Lower lobe of right lung (tissue), 2 donors: Measurements from ENCODE around the gene NOL9. TPM values are rescaled to one million over a fixed set of nuclear protein-coding genes. Genes with fewer than 3 reads are reported as not detected.
A peak's percentile ranks its signal among the peaks of the same experiment; 100 is the strongest.

Source experiments
- ATAC-seq, 2 donors: fragments of 200-7000 bp; cut with Tn5 transposase; one replicate each; pipeline ENCODE4 v1.9.1; 2020 to 2022; ENCODE audit warnings: mild to moderate bottlenecking in 2 of 2, moderate library complexity in 2 of 2
- DNase-seq: peaks from one replicate; pipeline ENCODE4 v3.0.0-alpha.2; 2020
- H3K27ac ChIP-seq: fragments of 200-600 bp; one replicate; pipeline ENCODE4 v1.8.0; 2022
- H3K27me3 ChIP-seq: fragments of 200-600 bp; one replicate; pipeline ENCODE4 v1.8.0; 2022; ENCODE audit warnings: low read depth
- H3K36me3 ChIP-seq: fragments of 200-600 bp; one replicate; pipeline ENCODE4 v1.8.0; 2022; ENCODE audit warnings: mild to moderate bottlenecking
- H3K4me1 ChIP-seq: fragments of 200-600 bp; one replicate; pipeline ENCODE4 v1.8.0; 2022
- H3K4me3 ChIP-seq: fragments of 200-600 bp; one replicate; pipeline ENCODE4 v1.8.0; 2022; ENCODE audit warnings: mild to moderate bottlenecking
- H3K9me3 ChIP-seq: fragments of 200-600 bp; one replicate; pipeline ENCODE4 v1.8.0; 2022
- CTCF ChIP-seq: fragments of 200-600 bp; IDR thresholded peaks from one replicate; pipeline ENCODE4 v1.8.0; 2022; ENCODE audit warnings: antibody characterized with exemption, mild to moderate bottlenecking
- intact Hi-C: fragments of 100-400 bp; cut with DNase I; formaldehyde crosslinking; loops from one replicate; pipeline ENCODE4 v1.11.0; 2022
- total RNA-seq: library from RNA; stranded (reverse); fragmentation: NEBNext Ultra II Directional; extraction: Animal tissue kit (Norgen Biotek cat#: 25700); gene quantifications from one replicate; pipeline ENCODE4 v1.2.1, GENCODE V29; 2021
- donor health status: DM: no; HTN: yes; CAD: no; lungs with severe emphysema.

NOL9 gene
- total RNA-seq, 1 donor from 2014 or later, result 19.4 TPM

GRCh38 chr1:6588128-6588892 is 34.0 kb upstream of the NOL9 start:
- DNase-seq, result peak; percentile 76
- H3K36me3 ChIP-seq, result peaks cover 59% of the 10 kb centered on the region
- H3K27ac ChIP-seq, result no peak overlapping the region

DNA sequence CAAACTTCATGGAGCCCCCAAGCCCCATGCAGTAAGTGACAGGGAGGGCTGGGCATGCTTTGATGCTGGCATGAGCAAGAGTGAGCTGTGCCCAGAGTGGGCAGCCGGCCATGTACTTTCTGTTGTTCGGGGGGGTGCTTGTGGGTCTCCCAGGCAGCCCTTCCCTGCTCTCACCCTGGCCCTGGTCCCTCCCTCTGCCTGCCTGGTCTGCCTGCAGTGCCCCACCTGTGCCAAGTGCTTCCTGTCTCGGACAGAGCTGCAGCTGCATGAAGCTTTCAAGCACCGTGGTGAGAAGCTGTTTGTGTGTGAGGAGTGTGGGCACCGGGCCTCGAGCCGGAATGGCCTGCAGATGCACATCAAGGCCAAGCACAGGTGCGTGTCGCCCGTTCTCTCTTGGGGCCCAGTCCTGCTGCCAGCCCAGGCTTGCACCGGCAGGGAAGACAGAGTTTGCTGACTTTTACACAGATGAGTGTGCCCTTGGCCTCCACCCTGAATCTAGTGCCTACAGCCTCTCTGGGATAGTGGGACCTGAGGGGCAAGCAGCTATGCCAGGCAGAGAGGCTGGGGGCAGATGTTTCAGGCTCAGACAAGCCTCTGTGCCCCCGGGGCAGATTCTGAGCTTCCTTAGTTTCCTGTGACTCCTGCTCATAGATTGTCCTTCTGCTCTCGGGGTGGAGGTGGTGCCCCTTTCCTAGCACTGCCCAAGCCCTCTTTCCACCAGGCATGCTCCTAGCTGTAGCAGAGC is 33.1 kb upstream of the NOL9 start:
- Histone ChIP-seq H3K27me3 (no peaks in the 10 kb centered on the region), H3K27ac (no peak overlapping the region), H3K9me3 (no peaks in the 10 kb centered on the region), H3K4me3 (no peak overlapping the region), H3K36me3 (peaks cover 50% of the 10 kb centered on the region), H3K4me1 (peaks cover 40% of the 10 kb centered on the region)
- intact Hi-C loops, result no loop called here
- peak; percentile 49 to 50 for ATAC-seq
- TF ChIP-seq CTCF, result no peak
- no peak for DNase-seq

More at GRCh38 chr1:6588128-6588892, 34.0 kb upstream of the NOL9 start:
- Histone ChIP-seq H3K4me1 (peaks cover 31% of the 10 kb centered on the region), H3K4me3 (no peak overlapping the region), H3K27me3 (no peaks in the 10 kb centered on the region), H3K9me3 (no peaks in the 10 kb centered on the region)
- ATAC-seq, result peak; percentile 62 to 64
- intact Hi-C loops, result no loop called here
- TF ChIP-seq CTCF, result no peak

DNA sequence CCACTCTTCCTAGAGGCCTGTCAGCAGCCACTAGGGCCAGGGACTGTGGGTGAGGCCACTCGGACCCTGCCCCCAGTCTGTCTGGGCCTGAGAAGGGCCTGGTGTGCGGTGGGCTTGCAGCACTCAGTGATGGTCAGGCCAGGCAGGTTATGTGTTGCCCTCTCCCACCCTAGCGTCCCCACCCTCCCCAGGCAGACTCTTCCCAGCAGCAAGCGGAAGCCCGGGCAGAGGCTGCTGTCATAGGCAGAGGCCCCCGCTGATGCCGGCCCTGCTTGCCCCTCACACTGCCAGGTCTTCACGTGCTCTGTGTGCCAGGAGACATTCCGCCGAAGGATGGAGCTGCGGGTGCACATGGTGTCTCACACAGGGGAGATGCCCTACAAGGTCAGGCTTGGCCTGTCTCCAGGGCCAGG is 32.1 kb upstream of the NOL9 start:
- ATAC-seq (no peak), DNase-seq (no peak)
- no peak overlapping the region for H3K4me3 ChIP-seq
- intact Hi-C loops, result no loop called here
- no peaks in the 10 kb centered on the region for H3K27me3 ChIP-seq
- H3K36me3 ChIP-seq, result peaks cover 44% of the 10 kb centered on the region
- H3K27ac ChIP-seq, result no peak overlapping the region
- no peaks in the 10 kb centered on the region for H3K9me3 ChIP-seq
- peaks cover 44% of the 10 kb centered on the region for H3K4me1 ChIP-seq
- no peak for TF ChIP-seq CTCF

DNA sequence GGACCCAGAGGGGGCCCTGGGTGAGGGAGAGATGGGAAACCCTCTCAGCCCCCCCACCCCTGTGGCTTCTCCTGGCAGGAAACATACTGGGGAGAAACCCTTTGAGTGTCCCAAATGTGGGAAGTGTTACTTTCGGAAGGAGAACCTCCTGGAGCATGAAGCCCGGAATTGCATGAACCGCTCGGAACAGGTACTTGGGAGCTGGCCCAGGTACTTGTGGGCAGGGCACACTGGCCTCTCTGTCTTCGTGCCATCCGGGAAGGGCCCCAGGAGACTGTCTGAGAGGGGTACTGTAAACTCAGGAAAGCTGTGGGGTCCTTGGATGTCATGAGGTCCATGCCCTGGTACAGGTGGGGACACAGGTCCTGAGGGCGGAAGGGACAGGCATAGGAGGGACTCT is 31.5 kb upstream of the NOL9 start:
- Histone ChIP-seq H3K4me1 (peaks cover 44% of the 10 kb centered on the region), H3K36me3 (peaks cover 44% of the 10 kb centered on the region), H3K9me3 (no peaks in the 10 kb centered on the region), H3K27ac (no peak overlapping the region), H3K4me3 (no peak overlapping the region), H3K27me3 (no peaks in the 10 kb centered on the region)
- no peak for ATAC-seq
- intact Hi-C loops, result no loop called here
- DNase-seq, result no peak
- no peak for TF ChIP-seq CTCF

DNA sequence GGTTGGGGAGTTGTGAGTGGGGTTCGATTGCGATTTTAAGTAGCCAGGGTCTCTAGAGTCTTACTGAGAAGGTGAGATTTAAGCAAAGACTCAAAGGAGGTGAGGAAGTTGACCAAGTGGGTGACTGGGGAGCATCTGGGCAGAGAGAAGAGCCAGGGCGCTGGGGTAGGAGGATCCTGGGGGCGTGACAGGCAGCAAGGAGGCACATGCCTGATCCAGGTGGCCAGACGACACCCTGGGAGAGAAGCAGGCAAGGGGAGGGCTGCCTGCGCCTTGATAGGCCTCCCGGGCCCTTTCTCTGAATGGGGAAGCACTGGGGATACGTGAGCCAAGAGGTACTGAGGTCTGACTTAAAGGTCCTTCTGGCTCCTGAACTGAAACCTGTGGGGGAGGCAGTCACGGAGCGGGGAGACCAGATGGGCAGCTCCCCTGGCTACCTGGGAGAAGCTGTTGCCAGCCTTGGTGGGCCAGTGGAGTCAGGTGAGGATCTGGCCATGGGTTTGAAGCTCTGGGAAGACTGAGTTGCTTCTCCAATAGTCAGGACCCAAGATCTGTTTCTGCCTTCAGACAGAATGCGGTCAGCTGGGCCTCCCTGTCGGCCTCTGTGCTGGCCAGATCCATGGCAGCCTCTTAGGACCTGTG is 30.9 kb upstream of the NOL9 start:
- peaks cover 37% of the 10 kb centered on the region for H3K36me3 ChIP-seq
- no peak for DNase-seq

More for the DNA sequence above, 30.9 kb upstream of the NOL9 start:
- Histone ChIP-seq H3K27me3 (no peaks in the 10 kb centered on the region), H3K27ac (no peak overlapping the region), H3K4me3 (no peak overlapping the region), H3K4me1 (peaks cover 49% of the 10 kb centered on the region), H3K9me3 (no peaks in the 10 kb centered on the region)
- intact Hi-C loops, result no loop called here
- no peak for ATAC-seq
- TF ChIP-seq CTCF, result no peak
